SK-N-SH (cell line): ENCODE results near the gene NAP1L1.

Experiments used
- EP300 ChIP-seq, 2 experiments: IDR thresholded peaks; 2 replicates each; pipeline versions ENCODE4 v1.4.0 to v1.6.1; 2012; ENCODE audit warnings: borderline replicate concordance in 1 of 2, low read depth in 1 of 2, low read length in 1 of 2
- JUND ChIP-seq: IDR thresholded peaks from 2 replicates; pipeline ENCODE4 v1.4.0; 2012
- MEF2A ChIP-seq: IDR thresholded peaks from 2 replicates; pipeline ENCODE4 v1.4.0; 2012; ENCODE audit warnings: low read depth, borderline replicate concordance
- RCOR1 ChIP-seq: fragments of 150-350 bp; IDR thresholded peaks from 2 replicates; pipeline ENCODE4 v1.6.1; 2017; ENCODE audit warnings: antibody characterized with exemption, low read length
- TF ChIP-seq, protein P1 (sequence below): fragments of 200-600 bp; sonication (generic); IDR thresholded peaks from 2 replicates; pipeline ENCODE4 v1.6.1; 2017; ENCODE audit warnings: antibody characterized with exemption, mild to moderate bottlenecking, moderate library complexity
- TF ChIP-seq, protein P2 (sequence below): IDR thresholded peaks from 2 replicates; pipeline ENCODE4 v1.4.0; 2012; ENCODE audit warnings: low read depth

GRCh38 chr12:76022506-76022905, 62.0 kb downstream of the NAP1L1 start:
- TF ChIP-seq, protein P1, sequence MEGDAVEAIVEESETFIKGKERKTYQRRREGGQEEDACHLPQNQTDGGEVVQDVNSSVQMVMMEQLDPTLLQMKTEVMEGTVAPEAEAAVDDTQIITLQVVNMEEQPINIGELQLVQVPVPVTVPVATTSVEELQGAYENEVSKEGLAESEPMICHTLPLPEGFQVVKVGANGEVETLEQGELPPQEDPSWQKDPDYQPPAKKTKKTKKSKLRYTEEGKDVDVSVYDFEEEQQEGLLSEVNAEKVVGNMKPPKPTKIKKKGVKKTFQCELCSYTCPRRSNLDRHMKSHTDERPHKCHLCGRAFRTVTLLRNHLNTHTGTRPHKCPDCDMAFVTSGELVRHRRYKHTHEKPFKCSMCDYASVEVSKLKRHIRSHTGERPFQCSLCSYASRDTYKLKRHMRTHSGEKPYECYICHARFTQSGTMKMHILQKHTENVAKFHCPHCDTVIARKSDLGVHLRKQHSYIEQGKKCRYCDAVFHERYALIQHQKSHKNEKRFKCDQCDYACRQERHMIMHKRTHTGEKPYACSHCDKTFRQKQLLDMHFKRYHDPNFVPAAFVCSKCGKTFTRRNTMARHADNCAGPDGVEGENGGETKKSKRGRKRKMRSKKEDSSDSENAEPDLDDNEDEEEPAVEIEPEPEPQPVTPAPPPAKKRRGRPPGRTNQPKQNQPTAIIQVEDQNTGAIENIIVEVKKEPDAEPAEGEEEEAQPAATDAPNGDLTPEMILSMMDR = no peak
- TF ChIP-seq RCOR1 = no peak
- no peak for TF ChIP-seq EP300 (IDR thresholded peaks at IDR 0.05; ENCODE audit: borderline replicate concordance in 1 of 2, low read depth in 1 of 2, low read length in 1 of 2)
- TF ChIP-seq JUND = no peak
- TF ChIP-seq, protein P2, sequence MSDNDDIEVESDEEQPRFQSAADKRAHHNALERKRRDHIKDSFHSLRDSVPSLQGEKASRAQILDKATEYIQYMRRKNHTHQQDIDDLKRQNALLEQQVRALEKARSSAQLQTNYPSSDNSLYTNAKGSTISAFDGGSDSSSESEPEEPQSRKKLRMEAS = no peak
- no peak for TF ChIP-seq MEF2A
